Islet precursor cell (in vitro differentiated cells): ENCODE measurements around the gene SIRPA.

Experiments
- DNase-seq: peaks from one replicate; pipeline ENCODE4 v3.0.0-alpha.2; 2018

SIRPA gene

DNA sequence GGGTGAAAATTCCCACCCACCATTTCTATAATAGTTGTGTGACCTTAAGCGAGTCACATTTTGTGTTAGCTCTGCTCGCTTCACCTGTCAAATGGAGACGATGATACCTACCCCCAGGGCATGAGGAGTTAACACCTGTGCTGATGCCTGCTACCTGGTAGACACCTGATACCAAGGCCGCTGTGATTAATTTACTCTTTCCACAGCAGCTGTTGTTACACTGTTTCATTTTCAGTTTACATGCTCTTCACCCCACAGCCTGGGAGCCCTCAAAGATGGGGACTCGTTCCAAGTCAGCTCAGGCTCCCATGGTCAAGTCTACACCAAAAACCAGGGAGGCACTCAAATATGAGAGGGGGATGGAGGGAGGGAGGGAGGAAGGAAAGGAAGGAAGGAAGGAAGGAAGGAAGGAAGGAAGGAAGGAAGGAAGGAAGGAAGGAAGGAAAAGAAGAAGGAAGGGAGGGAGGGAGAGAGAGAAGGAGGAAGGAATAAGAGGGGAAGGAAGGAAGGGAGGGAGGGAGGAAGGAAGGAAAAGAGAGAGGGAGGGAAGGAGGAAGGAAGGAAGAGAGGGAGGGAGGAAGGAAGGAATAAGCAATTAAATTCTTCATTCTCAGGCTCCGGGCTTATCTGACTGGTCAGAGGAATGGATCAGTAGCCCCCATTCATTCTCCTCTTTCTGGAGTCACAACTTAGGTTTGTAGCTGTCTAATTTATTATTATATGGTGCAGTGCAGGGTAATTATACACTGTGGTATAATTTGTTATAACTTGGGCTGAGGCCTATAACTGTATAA, 57.7 kb downstream of the SIRPA start:
- DNase-seq: peak; percentile 19

GRCh38 chr20:1953621-1954020, 58.4 kb downstream of the SIRPA start:
- no peak for DNase-seq

GRCh38 chr20:1955217-1955616, 60.0 kb downstream of the SIRPA start:
- DNase-seq: peak; percentile 32

DNA sequence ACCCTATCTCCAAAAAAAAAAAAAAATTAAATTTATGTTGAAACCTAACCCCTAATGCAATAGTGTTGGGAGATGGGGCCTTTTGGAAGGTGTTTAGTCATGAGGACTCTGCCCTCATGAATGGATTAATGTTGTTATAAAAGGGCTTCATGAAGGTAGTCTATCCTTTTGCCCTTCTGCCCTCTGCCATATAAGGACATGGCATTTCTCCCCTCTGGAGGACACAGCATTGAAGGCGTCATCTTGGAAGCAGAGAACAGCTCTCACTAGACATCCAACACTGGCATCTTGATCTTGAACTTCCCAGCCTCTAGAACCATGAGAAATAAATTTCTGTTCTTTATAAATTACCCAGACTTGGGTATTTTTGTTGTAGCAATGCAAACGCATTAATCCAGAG, 63.2 kb downstream of the SIRPA start:
- DNase-seq: no peak

- DNase-seq: no peak
Observed at GRCh38 chr20:1959156-1959555, 63.9 kb downstream of the SIRPA start.

DNA sequence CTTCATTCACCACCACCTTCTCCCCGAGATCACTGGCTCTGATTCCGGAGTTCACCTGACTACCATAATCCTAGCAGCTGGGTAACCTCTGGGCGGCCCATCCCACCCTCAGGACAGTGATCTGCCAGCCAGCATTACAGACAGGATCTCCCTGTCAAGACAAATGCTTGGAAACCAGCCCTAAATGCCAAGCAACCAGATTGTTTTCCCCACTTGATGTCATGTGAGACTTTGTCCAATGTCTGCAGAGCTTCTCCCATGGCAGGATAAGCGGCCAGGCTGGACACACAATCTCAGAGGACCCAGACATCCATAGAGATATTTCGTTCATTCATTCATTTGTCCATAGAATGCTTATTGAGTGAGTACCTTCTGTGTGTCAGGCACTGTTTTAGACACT, 66.2 kb downstream of the SIRPA start:
- DNase-seq: peak; percentile 31

- no peak for DNase-seq
Observed at GRCh38 chr20:1964061-1964460, 68.9 kb downstream of the SIRPA start.

GRCh38 chr20:1964659-1965405, 69.6 kb downstream of the SIRPA start:
- no peak for DNase-seq

DNA sequence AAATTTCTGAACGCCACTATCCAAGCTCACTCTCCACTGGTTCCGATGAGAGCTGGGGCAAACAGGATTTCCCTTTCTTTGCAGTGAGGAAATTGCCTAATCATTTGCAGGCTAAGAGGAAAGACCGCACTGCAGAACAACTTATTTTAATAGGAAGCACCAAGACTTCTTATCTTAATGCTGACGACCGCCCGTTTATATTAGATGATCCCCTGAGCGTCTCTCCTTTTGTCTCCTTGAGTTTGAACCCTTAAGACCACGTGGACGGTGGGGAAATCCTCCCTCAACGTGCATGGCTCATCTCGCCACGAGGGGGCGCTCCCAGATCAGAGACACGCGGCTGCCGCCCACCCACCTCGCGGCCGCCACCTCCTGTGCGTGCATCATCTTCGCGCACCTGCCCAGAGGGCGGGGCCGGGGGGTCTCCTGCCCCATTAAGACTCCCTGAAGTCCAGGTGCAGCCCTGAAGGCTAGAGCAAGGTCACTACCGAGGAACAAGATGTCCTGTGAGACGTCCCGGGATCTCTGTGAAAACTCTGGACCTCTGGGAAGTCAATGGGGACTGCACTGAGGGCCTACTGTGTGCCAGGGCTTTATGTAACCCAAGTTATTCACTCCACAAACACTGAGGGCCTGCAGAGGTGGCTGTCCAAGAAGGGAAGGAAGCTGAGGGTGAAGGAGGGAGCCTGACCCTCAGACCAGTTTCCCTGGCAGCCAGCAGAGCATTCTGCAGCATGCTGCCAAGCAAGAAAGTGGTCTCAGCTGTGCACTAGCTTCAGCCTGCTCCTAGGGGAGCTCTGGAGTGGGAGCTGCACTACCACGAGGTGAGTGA, 70.5 kb downstream of the SIRPA start:
- DNase-seq: peak; percentile 83

- no peak for DNase-seq
Observed at GRCh38 chr20:1968964-1969363, 73.8 kb downstream of the SIRPA start.

DNA sequence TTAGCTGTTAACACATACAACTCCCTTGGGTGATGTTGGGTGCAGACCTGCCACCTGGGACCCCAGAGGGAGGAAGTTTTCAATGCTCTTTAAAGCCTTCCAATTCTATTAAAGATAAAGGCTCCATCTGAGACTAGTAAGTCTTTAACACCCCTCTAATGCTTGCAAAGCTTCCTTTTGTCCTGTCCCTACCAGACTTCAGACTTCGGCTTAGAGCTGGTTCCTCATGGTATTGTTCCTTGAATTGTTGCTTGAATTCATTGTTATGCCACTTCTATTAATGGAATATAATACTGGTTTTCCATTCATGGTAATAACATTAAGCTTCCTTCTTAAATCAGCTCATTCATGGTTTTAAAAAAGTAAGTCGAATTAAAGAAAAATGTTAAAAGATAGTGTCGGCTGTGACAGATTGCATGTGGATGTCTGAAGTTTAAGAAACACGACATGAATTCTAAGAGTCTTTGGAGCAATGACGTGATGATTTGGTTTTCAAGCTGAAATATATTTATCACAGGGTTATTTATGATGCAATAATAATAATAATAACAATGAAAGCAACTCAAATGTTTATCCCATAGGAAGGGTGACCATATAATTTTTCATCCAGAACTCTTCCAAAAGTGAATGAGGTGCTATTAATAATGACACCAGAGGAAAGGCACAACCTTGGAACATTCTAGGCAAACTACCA, 76.8 kb downstream of the SIRPA start:
- peak; percentile 7 for DNase-seq

GRCh38 chr20:1973601-1974440, 78.6 kb downstream of the SIRPA start:
- DNase-seq: peak; percentile 29

GRCh38 chr20:1975291-1975690, 80.1 kb downstream of the SIRPA start:
- DNase-seq: peak; percentile 6

DNA sequence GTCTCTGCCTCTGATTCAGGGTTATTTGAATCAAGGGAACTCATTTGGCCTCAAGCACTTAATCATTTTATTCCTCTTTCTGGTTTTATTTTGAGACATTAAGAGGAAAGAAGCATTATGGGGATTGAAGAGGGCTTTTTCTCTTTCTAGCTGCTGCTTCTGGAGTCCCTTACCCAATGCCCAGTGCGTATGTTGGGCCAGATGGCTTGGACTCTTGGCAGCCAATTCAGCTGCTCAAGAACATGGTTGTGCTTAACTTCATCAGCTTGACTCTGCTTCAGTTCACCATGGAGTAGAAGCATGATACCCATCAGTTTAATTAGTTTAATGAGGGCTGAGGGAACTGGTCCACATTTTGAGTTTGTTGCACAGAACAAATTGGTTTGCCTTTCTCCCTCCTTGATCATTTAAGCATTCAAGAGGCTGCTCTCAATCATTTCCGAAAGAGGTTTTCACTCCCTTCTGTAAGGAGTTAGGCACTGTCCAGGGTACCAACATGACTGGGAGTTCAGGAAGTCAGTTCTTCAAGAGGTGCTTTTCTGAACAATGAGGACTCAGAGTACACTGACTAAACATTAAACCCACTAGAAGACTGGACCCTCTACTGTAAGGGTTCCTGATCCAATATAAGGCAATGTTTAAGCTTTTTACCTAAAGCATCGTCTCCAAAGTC, 84.0 kb downstream of the SIRPA start:
- DNase-seq: peak; percentile 24

DNA sequence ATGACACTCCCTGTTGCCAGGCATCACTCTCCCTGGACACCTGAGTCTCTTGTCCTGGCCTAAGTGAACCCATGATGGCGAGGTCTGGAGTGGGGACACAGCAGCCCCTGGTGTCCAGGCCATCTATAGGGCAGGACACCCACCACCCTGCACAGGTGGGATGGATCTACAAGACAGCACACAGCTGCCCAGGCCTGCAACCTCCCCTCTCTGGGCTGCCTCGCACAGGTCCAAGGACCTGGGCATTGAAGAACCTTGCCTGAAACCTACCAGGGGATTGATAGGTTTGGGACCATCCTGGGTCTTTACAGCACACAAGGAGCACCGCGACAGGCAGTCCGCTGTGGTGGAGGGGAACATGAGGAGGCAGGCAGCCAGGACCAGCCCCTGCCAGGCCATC, 87.5 kb downstream of the SIRPA start:
- no peak for DNase-seq

DNA sequence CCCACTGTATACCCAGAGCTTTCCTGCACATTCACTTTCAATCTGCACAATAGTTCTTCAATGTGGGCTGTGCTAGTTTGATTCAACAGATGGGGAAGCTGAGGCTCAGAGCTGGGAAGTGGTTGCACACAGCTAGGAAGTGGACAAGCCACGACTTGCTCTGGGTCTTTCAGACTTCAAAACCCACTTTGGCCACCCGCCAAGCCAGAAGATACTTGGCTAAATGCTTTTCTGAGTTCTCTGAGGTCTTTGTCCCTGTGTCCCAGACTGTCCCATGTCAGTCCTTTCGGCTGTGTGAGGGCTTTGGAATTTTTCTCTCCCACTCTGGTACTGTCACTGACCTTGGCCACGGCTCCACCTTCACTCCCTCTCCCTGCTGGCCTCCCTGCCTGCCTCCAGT, 88.1 kb downstream of the SIRPA start:
- DNase-seq: no peak

GRCh38 chr20:1987826-1988225, 92.6 kb downstream of the SIRPA start:
- no peak for DNase-seq
